Breast epithelium (tissue), 4 donors: ENCODE measurements around the gene CATSPERB. TPM values are rescaled to one million over a fixed set of nuclear protein-coding genes. Genes with fewer than 3 reads are reported as not detected.
"Not testable (repeated sequence)": the region's sequence is repeated elsewhere in the genome, so short reads cannot be mapped to it uniquely, and the experiment has no call there.

Source experiments
- DNase-seq, 2 donors: peaks; one replicate each; pipeline ENCODE4 v3.0.0-alpha.2; 2019; ENCODE audit warnings: low spot score in 2 of 2
- H3K27ac ChIP-seq, 2 donors: fragments of 200-600 bp; sonication (generic) in 1 of 2; one replicate each; pipeline ENCODE4 v1.5.1; 2016 to 2019; ENCODE audit warnings: mild to moderate bottlenecking in 1 of 2
- H3K27me3 ChIP-seq, 2 donors: fragments of 200-600 bp; sonication (generic) in 1 of 2; one replicate each; pipeline versions ENCODE4 v1.5.1 to v1.6.0; 2017 to 2019; ENCODE audit warnings: control low read depth in 1 of 2, mild to moderate bottlenecking in 1 of 2
- H3K36me3 ChIP-seq: fragments of 200-600 bp; one replicate; pipeline ENCODE4 v1.5.1; 2019
- H3K4me1 ChIP-seq, 2 donors: fragments of 200-600 bp; sonication (generic); one replicate each; pipeline ENCODE4 v1.5.1; 2016 to 2019; ENCODE audit warnings: control low read depth in 1 of 2
- H3K4me3 ChIP-seq, 3 donors: fragments of 200-600 bp; sonication (generic); 1 replicate in 2 of 3; 2 replicates in 1 of 3; pipeline ENCODE4 v1.5.1; 2016 to 2019; ENCODE audit warnings: mild to moderate bottlenecking in 3 of 3, moderate library complexity in 2 of 3
- H3K9me3 ChIP-seq, 2 donors: fragments of 200-600 bp; sonication (generic) in 1 of 2; one replicate each; pipeline ENCODE4 v1.5.1; 2016 to 2019; ENCODE audit warnings: control low read depth in 1 of 2
- CTCF ChIP-seq, 3 donors: fragments of 450-650 bp; IDR thresholded peaks; one replicate each; pipeline ENCODE4 v1.5.1; 2016 to 2017; ENCODE audit warnings: antibody characterized with exemption in 3 of 3, mild to moderate bottlenecking in 3 of 3, moderate library complexity in 3 of 3
- POLR2A ChIP-seq: fragments of 450-650 bp; IDR thresholded peaks from one replicate; pipeline ENCODE4 v1.6.1; 2016; ENCODE audit warnings: antibody characterized with exemption, mild to moderate bottlenecking, moderate library complexity
- POLR2AphosphoS5 ChIP-seq, 3 donors: sonication (generic); formaldehyde crosslinking; IDR thresholded peaks; one replicate each; pipeline ENCODE4 v1.6.1; 2017; ENCODE audit warnings: antibody characterized with exemption in 3 of 3
- intact Hi-C: fragments of 100-400 bp; cut with DNase I; formaldehyde crosslinking; loops from one replicate; pipeline ENCODE4 v1.15.1; 2023; ENCODE audit warnings: low total_unique reads
- total RNA-seq, 3 donors: library from RNA; depleted of rRNA; stranded (reverse); fragments of >200 nt; gene quantifications; one replicate each; pipeline ENCODE4 v1.1.0, GENCODE V29; 2016

CATSPERB gene
- total RNA-seq, 3 donors from 2014 or later, result 2.4 to 18.7 (median 16.1) TPM

- Histone ChIP-seq H3K36me3 (no peaks in the 10 kb centered on the region), H3K27me3 (no peaks in the 10 kb centered on the region), H3K4me3 (no peak overlapping the region), H3K9me3 (peaks cover 0 to 10% of the 10 kb centered on the region in 2 donors), H3K4me1 (no peaks in the 10 kb centered on the region), H3K27ac (no peak overlapping the region)
- no peak for TF ChIP-seq POLR2AphosphoS5 (IDR thresholded peaks at IDR 0.05)
- intact Hi-C loops, result no loop called here
- no peak for DNase-seq
Measured at GRCh38 chr14:91545204-91545603, 186.7 kb downstream of the CATSPERB start.

GRCh38 chr14:91536327-91536726 is 195.6 kb downstream of the CATSPERB start:
- Histone ChIP-seq H3K27me3 (no peaks in the 10 kb centered on the region), H3K27ac (no peak overlapping the region), H3K36me3 (no peaks in the 10 kb centered on the region), H3K4me3 (no peak overlapping the region), H3K9me3 (no peaks in the 10 kb centered on the region), H3K4me1 (no peaks in the 10 kb centered on the region)
- intact Hi-C loops, result no loop called here
- no peak for DNase-seq
- TF ChIP-seq CTCF (IDR thresholded peaks at IDR 0.05) (no peak), POLR2AphosphoS5 (IDR thresholded peaks at IDR 0.05) (no peak), POLR2A (no peak)

- H3K36me3 ChIP-seq, H3K27me3 ChIP-seq, H3K9me3 ChIP-seq, DNase-seq, H3K4me1 ChIP-seq, intact Hi-C loops, H3K4me3 ChIP-seq, H3K27ac ChIP-seq: not testable (repeated sequence)
Measured at GRCh38 chr14:91534059-91534458, 197.8 kb downstream of the CATSPERB start.

- intact Hi-C loops, result no loop called here
- no peak for TF ChIP-seq CTCF (IDR thresholded peaks at IDR 0.05)
- TF ChIP-seq POLR2AphosphoS5 (IDR thresholded peaks at IDR 0.05), result no peak
- H3K36me3 ChIP-seq, result no peaks in the 10 kb centered on the region
- H3K4me1 ChIP-seq, result no peaks in the 10 kb centered on the region
- no peak for DNase-seq
- no peak overlapping the region for H3K4me3 ChIP-seq
- H3K27me3 ChIP-seq, result no peaks in the 10 kb centered on the region
- H3K9me3 ChIP-seq, result no peaks in the 10 kb centered on the region
- no peak overlapping the region for H3K27ac ChIP-seq
Measured at GRCh38 chr14:91533623-91534022, 198.3 kb downstream of the CATSPERB start.

Other genes starting within 250 kb of the CATSPERB start
- gene PPP4R3A, start 221.8 kb downstream of the CATSPERB start, total RNA-seq, result 100 to 1,000 TPM in 1 of 3 donors, 10 to 100 TPM in 2; 83.9 to 127 (median 98.6) TPM
- 100 to 1,000 TPM in 2 of 3 donors, 10 to 100 TPM in 1; 36.6 to 169 (median 166) TPM for gene TC2N, start 135.4 kb upstream of the CATSPERB start, total RNA-seq
- 100 to 1,000 TPM in 1 of 3 donors, 10 to 100 TPM in 2; 81.8 to 171 (median 83.2) TPM for gene FBLN5, start 215.6 kb upstream of the CATSPERB start, total RNA-seq